Common myeloid progenitor, CD34-positive (primary cell): Measurements from ENCODE around the gene CCDC136.
A peak's percentile ranks its signal among the peaks of the same experiment; 100 is the strongest.

Experiments
- CTCF ChIA-PET: fragments of 350-600 bp; sonication (Branson Sonifier 250); formaldehyde crosslinking; loops from one replicate; lab custom pipeline; 2021; ENCODE audit warnings: antibody characterized with exemption; lab: Charles Lee
- POLR2A ChIA-PET: fragments of 350-600 bp; sonication (Branson Sonifier 250); formaldehyde crosslinking; loops from one replicate; lab custom pipeline; 2021; ENCODE audit warnings: antibody characterized with exemption; lab: Charles Lee
- DNase-seq, 3 donors: peaks; one replicate each; pipeline versions ENCODE4 v3.0.0 to v3.0.0-alpha.2; 2013
- H3K27ac ChIP-seq, 2 experiments: 1 replicate in 1 of 2; 2 replicates in 1 of 2; pipeline ENCODE4 v1.7.0; 2013; ENCODE audit warnings: inconsistent platforms in 2 of 2, low read length in 2 of 2, mild to moderate bottlenecking in 2 of 2, low read depth in 1 of 2, moderate library complexity in 1 of 2; ENCODE audit not compliant: severe bottlenecking in 2 of 2, insufficient read depth in 1 of 2, poor library complexity in 1 of 2
- H3K27me3 ChIP-seq, 5 experiments: replicated peaks in 2 of 5; 1 replicate in 3 of 5; 2 replicates in 2 of 5; pipeline versions ENCODE4 v1.6.1 to v1.7.0; 2013; ENCODE audit warnings: low read length in 4 of 5, mild to moderate bottlenecking in 2 of 5, moderate library complexity in 2 of 5, inconsistent platforms in 1 of 5; ENCODE audit not compliant: insufficient read depth in 5 of 5, control insufficient read depth in 4 of 5
- H3K36me3 ChIP-seq, 4 experiments: 1 replicate in 2 of 4; 2 replicates in 2 of 4; pipeline versions ENCODE4 v1.6.1 to v1.7.0; 2013; ENCODE audit warnings: low read length in 3 of 4, control low read depth in 1 of 4, mild to moderate bottlenecking in 1 of 4; ENCODE audit not compliant: control insufficient read depth in 4 of 4, insufficient read depth in 4 of 4
- H3K4me1 ChIP-seq, 4 experiments: 1 replicate in 3 of 4; 2 replicates in 1 of 4; pipeline versions ENCODE4 v1.6.1 to v1.7.1; 2013; ENCODE audit warnings: low read length in 3 of 4, mild to moderate bottlenecking in 3 of 4, control low read depth in 1 of 4, inconsistent platforms in 1 of 4, moderate library complexity in 1 of 4; ENCODE audit not compliant: control insufficient read depth in 4 of 4, insufficient read depth in 4 of 4; ENCODE audit errors: control extremely low read depth in 1 of 4
- H3K4me3 ChIP-seq, 7 experiments: 1 replicate in 4 of 7; 2 replicates in 3 of 7; pipeline versions ENCODE4 v1.5.1 to v1.7.0; 2013; ENCODE audit warnings: mild to moderate bottlenecking in 7 of 7, low read length in 6 of 7, moderate library complexity in 6 of 7, inconsistent platforms in 2 of 7, low read depth in 2 of 7, control low read depth in 1 of 7; ENCODE audit not compliant: insufficient read depth in 4 of 7, control insufficient read depth in 1 of 7; ENCODE audit errors: extremely low read depth in 1 of 7
- H3K9me3 ChIP-seq, 5 experiments: 1 replicate in 4 of 5; 2 replicates in 1 of 5; pipeline versions ENCODE4 v1.6.1 to v1.7.1; 2013; ENCODE audit warnings: low read length in 4 of 5, mild to moderate bottlenecking in 2 of 5, inconsistent platforms in 1 of 5, low read depth in 1 of 5, moderate library complexity in 1 of 5; ENCODE audit not compliant: control insufficient read depth in 4 of 5, insufficient read depth in 2 of 5; ENCODE audit errors: control extremely low read depth in 1 of 5
- WGBS: methylation state at CpG from one replicate; pipeline ENCODE4 v1.1.5; 2013; ENCODE audit not compliant: insufficient coverage; 5-methylcytosine and 5-hydroxymethylcytosine counted together

CCDC136 gene

DNA sequence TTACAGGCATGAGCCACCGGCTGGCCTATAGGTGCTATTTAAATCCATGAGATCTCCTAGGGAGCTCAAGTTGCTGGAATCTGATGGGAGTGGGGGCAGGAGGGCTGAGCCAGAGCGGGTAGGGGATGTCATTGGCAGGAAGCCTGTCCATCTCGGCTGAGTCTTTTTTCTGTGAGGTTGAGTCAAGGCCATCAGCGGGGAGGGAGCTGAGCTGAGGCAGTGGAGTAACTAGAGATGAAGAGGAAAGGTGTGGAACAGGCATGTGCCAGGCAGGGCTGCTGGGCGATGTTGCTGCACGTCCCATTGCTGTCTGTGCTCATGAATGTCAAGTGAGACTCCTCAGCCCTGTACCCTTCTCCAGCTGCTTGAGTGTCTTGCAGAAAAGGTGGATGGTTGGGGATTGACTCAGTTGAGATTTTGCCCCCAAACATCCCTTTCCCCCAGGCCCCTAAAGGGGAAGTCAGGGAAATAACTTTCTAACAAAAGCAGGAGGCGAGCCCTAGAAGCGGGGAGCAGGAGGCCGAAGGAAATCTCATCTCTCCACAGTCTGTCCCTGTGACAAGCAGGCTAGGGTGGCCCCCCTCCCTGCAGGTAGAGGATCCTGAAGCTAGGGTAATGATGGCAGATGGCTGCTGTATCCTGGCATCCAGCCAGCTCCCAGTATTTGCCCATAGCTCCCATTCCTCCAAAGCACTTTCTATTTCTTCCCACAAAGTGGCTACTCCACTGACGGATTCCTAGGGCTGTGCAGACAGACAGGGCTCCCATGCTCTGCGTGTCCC is 76.3 kb downstream of the CCDC136 start:
- POLR2A ChIA-PET = no interaction called here
- CTCF ChIA-PET = interaction anchor here (1.6 to 4.6 kb wide), 2 partner anchors 14 to 25 kb away, joined by 9 to 47 read pairs; no protein-coding TSS in a partner anchor
- 90% methylated on average over 7 of the region's 11 CpGs for WGBS
- Histone ChIP-seq H3K36me3 (peaks cover 0 to 23% (median 13%) of the 10 kb centered on the region in 4 experiments), H3K27me3 (peaks cover 0 to 13% (median 2%) of the 10 kb centered on the region in 5 experiments), H3K27ac (no peak overlapping the region), H3K4me3 (no peak overlapping the region), H3K4me1 (peaks cover 0 to 34% (median 29%) of the 10 kb centered on the region in 4 experiments), H3K9me3 (no peaks in the 10 kb centered on the region)
- DNase-seq = no peak

DNA sequence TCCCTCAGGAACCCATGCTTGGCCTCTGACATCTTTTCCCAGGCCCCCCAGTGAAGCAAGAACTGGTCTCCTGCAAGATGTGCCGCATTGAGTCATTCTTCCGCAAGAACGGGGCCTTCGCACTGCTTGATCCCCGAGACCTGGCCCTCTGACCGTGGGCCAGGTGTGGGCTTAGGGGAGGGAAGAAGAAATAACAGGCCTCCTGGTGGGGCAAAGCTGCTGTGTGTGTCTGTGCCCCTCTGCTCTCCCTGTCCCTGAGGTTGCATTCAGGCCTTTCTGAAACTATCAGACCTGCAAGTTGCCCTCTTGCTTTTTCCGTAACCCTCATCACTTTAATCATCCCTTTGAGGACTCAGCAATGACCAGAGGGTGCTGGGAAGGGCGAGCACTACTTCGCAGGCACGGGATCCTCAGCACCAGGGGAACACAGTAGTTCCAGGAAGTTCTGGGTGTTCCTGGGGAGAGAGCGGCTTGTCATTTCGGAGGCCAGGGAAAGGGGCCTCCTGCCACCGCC is 76.9 kb downstream of the CCDC136 start:
- DNase-seq = no peak
- ChIA-PET POLR2A (no interaction called here), CTCF (interaction anchor here (1.0 to 4.6 kb wide), 4 partner anchors 9 to 26 kb away, joined by 4 to 47 read pairs (median 8); no protein-coding TSS in a partner anchor)
- 44% methylated on average over 11 of the region's 13 CpGs for WGBS
- H3K4me1 ChIP-seq = peaks cover 0 to 28% (median 25%) of the 10 kb centered on the region in 4 experiments
- H3K27me3 ChIP-seq = peaks cover 0 to 13% (median 2%) of the 10 kb centered on the region in 5 experiments
- H3K4me3 ChIP-seq = peak overlapping the region; percentile 46 to 80 (median 56)
- no peak overlapping the region for H3K27ac ChIP-seq
- H3K9me3 ChIP-seq = no peaks in the 10 kb centered on the region
- peaks cover 0 to 23% (median 13%) of the 10 kb centered on the region in 4 experiments for H3K36me3 ChIP-seq

DNA sequence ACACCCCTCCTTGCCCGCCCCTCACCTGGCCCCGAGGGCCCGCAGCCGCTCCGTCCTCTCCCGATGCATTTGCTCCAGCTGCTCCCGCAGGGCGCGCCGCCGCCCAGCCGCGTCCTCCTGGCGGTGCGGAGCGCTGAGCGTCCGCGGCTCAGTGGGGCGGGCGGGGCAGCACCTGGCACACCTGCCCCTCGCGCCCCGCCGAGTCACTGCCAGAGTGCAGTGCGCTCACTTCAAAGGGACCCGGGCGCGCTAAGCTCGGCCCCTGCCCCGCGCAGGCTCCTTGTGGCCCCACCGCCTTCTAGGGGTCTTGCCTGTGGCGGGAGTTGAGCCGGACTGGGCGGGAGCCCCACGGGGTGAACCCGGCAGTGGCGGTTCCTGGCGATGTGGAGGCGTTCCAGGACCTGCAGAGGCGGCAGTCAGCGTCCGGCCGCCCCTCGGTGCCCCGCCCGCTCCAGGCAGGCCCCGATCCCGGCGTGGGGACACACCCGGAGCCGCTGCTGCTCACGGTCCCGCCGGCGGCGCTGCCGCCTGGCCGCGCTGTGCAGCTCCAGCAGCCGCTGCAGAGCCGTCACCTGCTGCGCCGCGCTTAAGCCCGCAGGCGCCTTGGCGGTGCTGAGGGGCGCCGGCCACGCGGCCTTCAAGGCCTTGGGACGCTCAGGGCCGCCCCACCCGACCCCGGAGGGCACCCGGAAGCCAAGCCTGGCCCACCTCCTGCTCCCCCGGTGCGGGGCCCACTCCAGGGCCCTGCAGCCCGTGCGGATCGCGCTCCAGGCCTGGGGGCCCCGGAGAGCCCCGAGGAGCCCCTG is 77.6 kb downstream of the CCDC136 start:
- H3K4me3 ChIP-seq = peak overlapping the region; percentile 46 to 80 (median 56)
- no peaks in the 10 kb centered on the region for H3K9me3 ChIP-seq
- no peak overlapping the region for H3K27ac ChIP-seq
- H3K36me3 ChIP-seq = peaks cover 0 to 23% (median 13%) of the 10 kb centered on the region in 4 experiments
- peak in 2 of 3 donors; percentile 69 to 79 for DNase-seq
- CTCF ChIA-PET = interaction anchor here (1.0 to 4.6 kb wide), 4 partner anchors 10 to 17 kb away, joined by 4 to 47 read pairs (median 8); no protein-coding TSS in a partner anchor
- peaks cover 0 to 22% (median 20%) of the 10 kb centered on the region in 4 experiments for H3K4me1 ChIP-seq
- WGBS = under 1% methylated on average over 76 of the region's 86 CpGs
- POLR2A ChIA-PET = no interaction called here
- peaks cover 0 to 13% (median 2%) of the 10 kb centered on the region in 5 experiments for H3K27me3 ChIP-seq

DNA sequence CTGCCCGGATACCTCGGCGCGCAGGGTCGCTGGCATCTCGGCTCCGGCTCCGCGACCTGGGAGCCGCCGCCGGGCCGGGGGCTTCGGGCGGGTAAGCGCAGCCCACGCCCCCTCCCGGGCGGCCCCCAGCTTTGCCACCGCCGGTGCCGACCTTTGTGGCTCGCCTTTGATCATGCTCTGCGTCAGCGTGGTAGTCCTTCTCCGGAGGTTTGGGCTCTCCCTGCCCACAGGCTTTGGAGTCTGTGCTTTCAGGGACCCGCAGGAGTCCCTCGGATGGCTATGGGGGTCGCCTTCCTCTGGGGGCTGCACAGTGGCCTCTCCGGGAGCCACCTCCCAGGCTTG is 78.1 kb downstream of the CCDC136 start:
- Histone ChIP-seq H3K27ac (no peak overlapping the region), H3K36me3 (peaks cover 0 to 19% (median 11%) of the 10 kb centered on the region in 4 experiments), H3K4me3 (peak overlapping the region; percentile 46 to 80 (median 56)), H3K9me3 (no peaks in the 10 kb centered on the region), H3K27me3 (peaks cover 0 to 13% (median 2%) of the 10 kb centered on the region in 5 experiments), H3K4me1 (peaks cover 0 to 22% (median 19%) of the 10 kb centered on the region in 4 experiments)
- POLR2A ChIA-PET = no interaction called here
- no peak for DNase-seq
- 5% methylated on average over 28 of the region's 30 CpGs for WGBS
- CTCF ChIA-PET = interaction anchor here (0.9 to 2.6 kb wide), 2 partner anchors 10 to 16 kb away, joined by 4 to 9 read pairs; no protein-coding TSS in a partner anchor

DNA sequence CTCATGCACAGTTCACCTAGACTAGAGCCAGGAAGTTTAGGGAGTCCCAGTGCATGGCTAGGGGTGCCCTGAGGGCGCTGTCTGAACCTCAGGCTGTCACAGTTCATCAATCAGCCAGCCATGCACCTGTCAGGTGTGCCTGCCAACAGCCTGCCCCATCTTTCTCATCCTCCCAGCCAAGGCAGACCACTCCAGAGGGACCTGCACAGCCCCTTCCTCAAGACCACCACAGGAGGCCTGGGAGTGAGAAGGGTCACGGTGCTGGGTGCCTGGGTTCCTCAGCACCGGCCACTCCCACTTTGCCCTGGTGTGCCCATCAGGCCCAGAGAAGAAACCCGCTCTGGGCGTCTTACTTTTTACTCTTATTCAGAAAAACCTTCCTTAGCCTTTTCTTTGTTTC is 79.3 kb downstream of the CCDC136 start:
- Histone ChIP-seq H3K27ac (no peak overlapping the region), H3K9me3 (no peaks in the 10 kb centered on the region), H3K36me3 (peaks cover 0 to 9% (median 3%) of the 10 kb centered on the region in 4 experiments), H3K27me3 (peaks cover 0 to 13% (median 2%) of the 10 kb centered on the region in 5 experiments), H3K4me3 (no peak overlapping the region), H3K4me1 (peaks cover 0 to 22% (median 19%) of the 10 kb centered on the region in 4 experiments)
- CTCF ChIA-PET = interaction anchor here (0.9 to 2.6 kb wide), 4 partner anchors 9 to 36 kb away, joined by 3 to 9 read pairs (median 4); no protein-coding TSS in a partner anchor
- POLR2A ChIA-PET = interaction anchor here (0.6 kb wide), 1 partner anchor 160 kb away, joined by 8 read pairs; no protein-coding TSS in a partner anchor
- 96% methylated on average over 4 of the region's 5 CpGs for WGBS
- no peak for DNase-seq
